IPS-18c (cell line): ENCODE measurements around the gene OSGIN1.
"Not testable (repeated sequence)": the region's sequence is repeated elsewhere in the genome, so short reads cannot be mapped to it uniquely, and the experiment has no call there.

Source experiments
- H3K4me3 ChIP-seq: 2 replicates; pipeline ENCODE4 v1.7.0; 2013; ENCODE audit warnings: low read depth, mild to moderate bottlenecking, low read length, moderate library complexity; ENCODE audit not compliant: insufficient read depth
- H3K9me3 ChIP-seq: one replicate; pipeline ENCODE4 v1.6.1; 2013; ENCODE audit warnings: mild to moderate bottlenecking, low read length, moderate library complexity; ENCODE audit not compliant: control insufficient read depth, insufficient read depth

OSGIN1 gene

GRCh38 chr16:83937267-83937666, 15.8 kb upstream of the OSGIN1 start:
- Histone ChIP-seq H3K4me3 (no peak overlapping the region), H3K9me3 (no peaks in the 10 kb centered on the region)

- Histone ChIP-seq H3K4me3 (no peak overlapping the region), H3K9me3 (no peaks in the 10 kb centered on the region)
Measured at GRCh38 chr16:83937922-83938885, 14.8 kb upstream of the OSGIN1 start.

GRCh38 chr16:83939266-83939855, 13.7 kb upstream of the OSGIN1 start:
- no peaks in the 10 kb centered on the region for H3K9me3 ChIP-seq
- H3K4me3 ChIP-seq = no peak overlapping the region

GRCh38 chr16:83940119-83940518, 12.9 kb upstream of the OSGIN1 start:
- Histone ChIP-seq H3K4me3 (no peak overlapping the region), H3K9me3 (no peaks in the 10 kb centered on the region)

GRCh38 chr16:83940630-83941378, 12.2 kb upstream of the OSGIN1 start:
- Histone ChIP-seq H3K9me3 (no peaks in the 10 kb centered on the region), H3K4me3 (no peak overlapping the region)

GRCh38 chr16:83941546-83941945, 11.5 kb upstream of the OSGIN1 start:
- H3K4me3 ChIP-seq, H3K9me3 ChIP-seq: not testable (repeated sequence)

GRCh38 chr16:83942074-83942473, 11.0 kb upstream of the OSGIN1 start:
- no peak overlapping the region for H3K4me3 ChIP-seq

GRCh38 chr16:83942815-83943515, 10.1 kb upstream of the OSGIN1 start:
- Histone ChIP-seq H3K9me3 (no peaks in the 10 kb centered on the region), H3K4me3 (no peak overlapping the region)

More at GRCh38 chr16:83942074-83942473, 11.0 kb upstream of the OSGIN1 start:
- no peaks in the 10 kb centered on the region for H3K9me3 ChIP-seq

GRCh38 chr16:83943516-83944050, 9.5 kb upstream of the OSGIN1 start:
- Histone ChIP-seq H3K9me3 (no peaks in the 10 kb centered on the region), H3K4me3 (no peak overlapping the region)

- no peaks in the 10 kb centered on the region for H3K9me3 ChIP-seq
- H3K4me3 ChIP-seq = no peak overlapping the region
Measured at GRCh38 chr16:83945587-83945986, 7.5 kb upstream of the OSGIN1 start.

GRCh38 chr16:83946154-83946780, 6.8 kb upstream of the OSGIN1 start:
- Histone ChIP-seq H3K9me3 (no peaks in the 10 kb centered on the region), H3K4me3 (no peak overlapping the region)

- Histone ChIP-seq H3K9me3 (no peaks in the 10 kb centered on the region), H3K4me3 (no peak overlapping the region)
Measured at GRCh38 chr16:83946781-83947566, 6.1 kb upstream of the OSGIN1 start.

- Histone ChIP-seq H3K4me3 (no peak overlapping the region), H3K9me3 (no peaks in the 10 kb centered on the region)
Measured at GRCh38 chr16:83947642-83948234, 5.3 kb upstream of the OSGIN1 start.

GRCh38 chr16:83948914-83949723, 3.9 kb upstream of the OSGIN1 start:
- H3K4me3 ChIP-seq = no peak overlapping the region

GRCh38 chr16:83949724-83950001, 3.4 kb upstream of the OSGIN1 start:
- no peaks in the 10 kb centered on the region for H3K9me3 ChIP-seq
- no peak overlapping the region for H3K4me3 ChIP-seq

More at GRCh38 chr16:83948914-83949723, 3.9 kb upstream of the OSGIN1 start:
- H3K9me3 ChIP-seq = no peaks in the 10 kb centered on the region
